T-helper 2 cell treated with Interferon-gamma antibody and Interleukin-4, amounts not matched to agents 100 ng/mL and 5 ng/mL, for 36 hours (primary cell): ENCODE measurements around the gene TMEM256. TPM values are rescaled to one million over a fixed set of nuclear protein-coding genes. Genes with fewer than 3 reads are reported as not detected.

Source experiments
- intact Hi-C: fragments of 100-400 bp; cut with micrococcal nuclease; formaldehyde crosslinking; loops from one replicate; pipeline ENCODE4 v1.15.1; 2023
- total RNA-seq: library from RNA; stranded (reverse); gene quantifications from 2 replicates; pipeline ENCODE4 v1.2.3, GENCODE V29; 2022

Gene TMEM256
- 54.3 and 56.3 TPM in 2 replicates for total RNA-seq

- intact Hi-C loops = loop anchor here (1.0 to 5.0 kb wide), 6 partner anchors 10 to 283 kb away; partner anchors contain the start of genes CTDNEP1, ELP5, KCTD11 and PLSCR3
Observed at GRCh38 chr17:7403977-7404736, at the start of gene TMEM256. Gene TMEM256 (minus strand): TSS chr17:7404097. CDS start chr17:7404084, 13 bp downstream.

GRCh38 chr17:7448461-7448860 lies 44.6 kb upstream of the TMEM256 start:
- intact Hi-C loops = no loop called here

GRCh38 chr17:7445619-7445968 lies 41.7 kb upstream of the TMEM256 start:
- intact Hi-C loops = no loop called here

- intact Hi-C loops = no loop called here
Observed at GRCh38 chr17:7444682-7445618, 41.1 kb upstream of the TMEM256 start, which contains the start of gene CHRNB1. Gene CHRNB1 (plus strand): TSS chr17:7445061. CDS start chr17:7445128, 67 bp downstream.

DNA sequence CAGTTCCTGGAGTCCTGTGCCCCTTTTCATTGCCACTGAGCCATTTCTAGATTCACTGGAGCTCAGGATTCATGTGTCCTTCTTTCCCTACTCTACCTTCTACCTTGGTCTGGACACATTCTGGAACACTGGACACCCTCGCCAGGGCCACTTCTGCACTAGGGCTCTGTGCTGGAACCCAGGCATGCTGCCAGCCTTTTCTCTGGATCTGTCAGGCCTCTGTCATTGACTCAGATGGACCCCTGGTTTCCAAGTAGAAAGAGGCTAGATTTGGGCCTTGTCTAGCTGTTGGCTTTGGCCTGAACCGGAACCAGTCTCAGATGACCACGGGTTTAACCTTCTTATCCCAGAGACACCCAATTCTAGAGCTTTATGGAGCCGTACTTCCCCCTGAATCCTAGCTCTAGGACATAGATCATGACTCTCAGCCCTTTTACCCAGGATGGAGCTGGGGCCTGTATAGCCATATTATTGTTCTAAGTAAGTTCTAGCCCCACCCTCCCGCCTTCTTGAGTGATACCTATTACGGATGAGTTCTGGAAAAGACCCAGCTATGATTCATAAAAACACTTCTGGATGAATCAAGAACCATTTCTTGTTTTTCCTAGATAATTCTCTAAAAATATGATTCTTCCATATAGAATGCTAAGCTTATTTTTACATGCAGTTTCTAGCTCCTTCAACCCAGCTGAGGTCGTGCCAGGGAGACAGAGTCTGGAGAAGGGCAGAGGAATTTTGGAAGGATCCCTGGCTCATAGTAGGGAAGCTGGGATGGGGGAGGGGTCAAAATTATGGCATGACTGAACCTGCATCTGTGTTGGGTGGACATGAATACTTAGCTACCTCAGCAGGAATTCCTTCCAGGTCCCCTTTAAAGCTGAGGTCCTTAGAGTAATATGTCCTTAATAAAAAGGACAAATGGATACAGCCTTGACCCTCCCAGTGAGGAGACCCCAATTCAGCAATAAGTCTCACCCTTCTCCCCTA lies 39.9 kb upstream of the TMEM256 start:
- intact Hi-C loops = no loop called here

DNA sequence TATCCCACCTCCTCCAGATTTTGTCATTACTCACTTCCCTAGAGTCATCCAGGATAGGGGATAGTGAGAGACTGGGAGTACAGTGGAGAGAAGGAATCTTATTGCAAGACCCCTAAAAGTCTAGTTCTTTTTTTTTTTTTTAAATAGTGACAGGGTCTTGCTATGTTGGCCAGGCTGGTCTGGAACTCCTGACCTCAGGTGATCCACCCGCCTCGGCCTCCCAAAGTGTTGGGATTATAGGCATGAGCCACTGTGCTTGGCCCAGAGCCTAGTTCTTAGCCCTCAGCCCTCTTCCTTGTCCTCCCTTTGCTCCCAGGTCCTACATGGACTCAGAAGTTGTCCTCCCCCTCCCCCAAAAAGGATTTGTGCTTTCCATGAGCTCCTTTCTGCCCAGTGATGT lies 38.2 kb upstream of the TMEM256 start:
- intact Hi-C loops = no loop called here

DNA sequence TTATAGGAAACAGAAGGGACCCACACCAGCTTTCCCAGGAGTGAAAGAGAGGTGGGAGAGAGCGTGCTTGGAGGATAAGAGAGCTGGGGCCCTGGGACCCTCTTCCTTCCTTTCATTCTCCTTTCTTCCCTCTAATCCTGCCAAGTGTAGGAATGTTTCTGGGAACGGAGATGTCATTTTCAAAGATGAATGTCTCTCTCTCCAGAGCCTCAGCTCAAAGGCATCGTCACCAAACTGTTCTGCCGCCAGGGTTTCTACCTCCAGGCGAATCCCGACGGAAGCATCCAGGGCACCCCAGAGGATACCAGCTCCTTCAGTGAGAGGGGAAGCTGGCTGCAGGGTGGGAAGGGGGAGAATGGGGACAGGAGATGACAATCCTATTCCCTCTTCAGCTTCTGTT lies 37.4 kb upstream of the TMEM256 start:
- intact Hi-C loops = no loop called here

DNA sequence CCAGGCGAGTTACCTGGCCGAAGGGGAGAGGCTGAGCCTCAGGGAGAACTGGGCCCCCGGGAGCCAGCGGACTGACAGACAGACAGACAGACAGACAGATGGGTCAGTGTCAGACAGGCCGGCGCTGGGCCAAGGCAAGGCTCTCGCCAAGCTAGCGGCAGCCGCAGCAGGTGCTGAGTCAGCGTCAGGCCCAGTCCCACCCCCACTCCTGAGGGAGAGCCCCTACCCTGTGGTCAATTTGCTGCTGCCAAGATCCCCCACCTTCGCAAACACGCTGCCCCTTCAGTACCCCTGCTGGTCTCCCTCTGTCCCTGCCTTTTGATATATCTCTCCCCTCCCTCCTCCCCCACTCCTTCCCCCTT lies 36.9 kb upstream of the TMEM256 start:
- intact Hi-C loops = no loop called here

DNA sequence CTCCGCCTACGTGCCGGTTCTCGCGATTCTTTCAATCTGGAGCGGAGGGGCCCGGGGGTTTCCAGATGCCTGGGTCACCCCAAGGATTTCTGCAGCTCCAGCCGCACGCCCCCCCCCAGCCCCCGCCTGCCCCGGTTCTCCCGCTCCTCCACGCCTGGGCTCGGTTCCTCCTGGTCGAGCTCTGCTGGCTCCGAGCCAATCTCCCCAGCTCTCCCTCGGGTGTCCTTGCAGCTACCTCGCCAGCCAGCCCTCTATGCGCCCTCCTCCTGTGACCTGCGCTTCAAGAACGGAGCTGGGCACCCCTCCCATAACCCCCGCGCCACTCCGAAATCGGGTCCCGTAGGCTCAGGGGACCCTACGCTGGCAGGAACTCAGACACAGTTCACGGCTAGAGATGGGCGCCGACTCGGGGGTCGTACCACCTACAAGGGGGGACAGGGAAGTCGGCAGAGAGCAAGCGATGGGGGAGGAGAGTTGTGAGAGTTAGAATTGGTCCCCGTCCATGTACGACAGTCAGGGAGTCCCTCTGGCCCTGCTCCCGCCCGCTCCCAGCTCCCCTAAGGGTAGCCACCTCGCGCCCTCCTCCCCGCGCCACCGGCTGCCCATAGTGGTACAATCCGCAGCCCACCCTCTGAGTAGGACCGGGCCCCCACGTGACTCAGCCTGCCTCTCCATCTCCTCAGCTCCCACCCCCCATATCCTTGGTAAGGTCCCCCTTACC lies 36.4 kb upstream of the TMEM256 start:
- intact Hi-C loops = no loop called here

GRCh38 chr17:7439462-7440112 lies 35.7 kb upstream of the TMEM256 start, which contains the start of gene FGF11:
Gene FGF11 (plus strand): TSS chr17:7439512. CDS start chr17:7439621, 109 bp downstream.
- intact Hi-C loops = loop anchor here (5.0 kb wide), 2 partner anchors 112 to 187 kb away; partner anchors contain the start of genes CTDNEP1, ELP5 and NEURL4

GRCh38 chr17:7438656-7439460 lies 35.0 kb upstream of the TMEM256 start:
- intact Hi-C loops = loop anchor here (5.0 kb wide), 2 partner anchors 112 to 187 kb away; partner anchors contain the start of genes CTDNEP1, ELP5 and NEURL4

DNA sequence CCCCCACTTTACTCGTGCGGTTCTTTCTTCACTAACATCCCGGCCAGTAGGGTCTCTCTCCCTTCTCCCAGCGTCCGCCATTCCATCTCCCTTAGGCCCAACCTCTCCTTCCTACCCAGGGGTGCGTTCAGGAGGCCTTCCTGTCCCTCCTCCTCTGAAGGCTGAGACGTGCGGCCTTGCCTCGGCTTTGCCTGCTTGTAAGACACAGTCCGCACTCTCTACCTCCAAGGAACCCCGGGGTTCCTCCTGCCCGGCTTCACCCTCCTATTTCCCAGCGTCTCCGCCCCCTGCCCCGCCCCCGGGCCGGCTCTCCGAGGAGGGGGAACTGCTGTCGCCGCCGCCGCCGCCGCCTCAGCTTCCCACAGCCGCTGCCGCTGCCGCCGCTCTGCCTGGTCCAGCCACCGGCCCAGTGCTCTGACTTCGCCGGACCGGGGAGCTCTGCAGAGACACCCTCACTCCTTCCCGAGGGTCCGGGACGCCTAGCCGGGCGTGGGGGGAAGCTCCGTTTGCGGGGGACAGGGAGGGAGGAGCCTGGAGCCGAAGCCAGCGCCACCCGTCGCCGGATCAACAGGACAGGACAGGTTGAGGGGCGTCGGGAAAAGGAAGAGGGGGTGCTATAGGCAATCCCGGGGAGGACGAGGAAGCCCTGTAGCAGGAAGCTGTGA lies 34.2 kb upstream of the TMEM256 start:
- intact Hi-C loops = loop anchor here (1.0 to 5.0 kb wide), 3 partner anchors 111 to 186 kb away; partner anchors contain the start of genes CTDNEP1, ELP5, NEURL4 and SENP3

- intact Hi-C loops = loop anchor here (1.0 to 5.0 kb wide), 3 partner anchors 110 to 185 kb away; partner anchors contain the start of genes CTDNEP1, ELP5, NEURL4 and SENP3
Observed at GRCh38 chr17:7437369-7437863, 33.5 kb upstream of the TMEM256 start.

GRCh38 chr17:7436556-7437368 lies 32.9 kb upstream of the TMEM256 start:
- intact Hi-C loops = loop anchor here (1.0 to 5.0 kb wide), 3 partner anchors 109 to 184 kb away; partner anchors contain the start of genes CTDNEP1, ELP5, NEURL4 and SENP3

- intact Hi-C loops = loop anchor here (1.0 to 5.0 kb wide), 9 partner anchors 19 to 252 kb away; partner anchors contain the start of genes CTDNEP1, EIF5A, ELP5 and NEURL4
Observed at GRCh38 chr17:7435676-7436555, 32.0 kb upstream of the TMEM256 start.
